ENCODE data around the gene DGCR6L.

- TF ChIP-seq CTCF (IDR thresholded peaks at IDR 0.05): no peak
- no peak for TF ChIP-seq POLR2A (IDR thresholded peaks at IDR 0.05)
- no peak for TF ChIP-seq POLR2AphosphoS5 (IDR thresholded peaks at IDR 0.05)
These were observed 27.1 kb downstream of the DGCR6L start for GRCh38 chr22:20292673-20293232.
